Right atrium auricular region (tissue), 2 donors: ENCODE data around the gene ZNF850. TPM values are rescaled to one million over a fixed set of nuclear protein-coding genes. Genes with fewer than 3 reads are reported as not detected.

ENCODE experiments used
- DNase-seq: peaks from one replicate; pipeline ENCODE4 v3.0.0-alpha.2; 2019; ENCODE audit warnings: low spot score
- H3K27ac ChIP-seq, 2 donors: fragments of 200-600 bp; sonication (generic); 1 replicate in 1 of 2; 2 replicates in 1 of 2; pipeline ENCODE4 v1.5.1; 2016 to 2019
- H3K27me3 ChIP-seq, 2 donors: fragments of 200-600 bp; sonication (generic); one replicate each; pipeline versions ENCODE4 v1.5.1 to v1.6.0; 2017 to 2019
- H3K36me3 ChIP-seq: fragments of 200-600 bp; sonication (generic); one replicate; pipeline ENCODE4 v1.5.1; 2016
- H3K4me1 ChIP-seq, 2 donors: fragments of 200-600 bp; sonication (generic); one replicate each; pipeline versions ENCODE4 v1.5.1 to v1.6.0; 2017 to 2019
- H3K4me3 ChIP-seq, 2 donors: fragments of 200-600 bp; sonication (generic); 1 replicate in 1 of 2; 2 replicates in 1 of 2; pipeline ENCODE4 v1.5.1; 2017 to 2019; ENCODE audit warnings: mild to moderate bottlenecking in 1 of 2, moderate library complexity in 1 of 2
- H3K9me3 ChIP-seq, 2 donors: fragments of 200-600 bp; sonication (generic); one replicate each; pipeline ENCODE4 v1.5.1; 2019
- CTCF ChIP-seq, 2 donors: fragments of 200-600 bp; sonication (generic); IDR thresholded peaks; one replicate each; pipeline ENCODE4 v1.5.1; 2019; ENCODE audit warnings: antibody characterized with exemption in 2 of 2
- total RNA-seq, 2 donors: library from RNA; depleted of rRNA; stranded (reverse); fragments of >200 nt; gene quantifications; one replicate each; pipeline ENCODE4 v1.1.0, GENCODE V29; 2016

ZNF850 gene
- total RNA-seq, 2 donors from 2014 or later: 4.9 to 5.2 TPM

- H3K4me1 ChIP-seq: peaks cover 0 to 10% of the 10 kb centered on the region in 2 donors
- no peaks in the 10 kb centered on the region for H3K27me3 ChIP-seq
- no peak overlapping the region for H3K4me3 ChIP-seq
- no peak overlapping the region for H3K27ac ChIP-seq
- no peaks in the 10 kb centered on the region for H3K36me3 ChIP-seq
- DNase-seq: no peak
- no peak for TF ChIP-seq CTCF (IDR thresholded peaks at IDR 0.05)
- peaks cover 0 to 50% of the 10 kb centered on the region in 2 donors for H3K9me3 ChIP-seq
Measured at GRCh38 chr19:36672368-36672767, 100.2 kb downstream of the ZNF850 start.

GRCh38 chr19:36668646-36669045 is 104.0 kb downstream of the ZNF850 start:
- DNase-seq: no peak
- no peak for TF ChIP-seq CTCF (IDR thresholded peaks at IDR 0.05)
- peaks cover 0 to 38% of the 10 kb centered on the region in 2 donors for H3K9me3 ChIP-seq
- H3K27ac ChIP-seq: no peak overlapping the region
- peaks cover 14% of the 10 kb centered on the region for H3K36me3 ChIP-seq
- H3K4me3 ChIP-seq: no peak overlapping the region
- H3K4me1 ChIP-seq: peaks cover 0 to 18% of the 10 kb centered on the region in 2 donors
- H3K27me3 ChIP-seq: no peaks in the 10 kb centered on the region

- peaks cover 0 to 18% of the 10 kb centered on the region in 2 donors for H3K4me1 ChIP-seq
- H3K36me3 ChIP-seq: peaks cover 21% of the 10 kb centered on the region
- DNase-seq: no peak
- no peak overlapping the region for H3K27ac ChIP-seq
- peak overlapping the region; percentile 84 for H3K4me3 ChIP-seq
- peaks cover 0 to 25% of the 10 kb centered on the region in 2 donors for H3K9me3 ChIP-seq
- no peak for TF ChIP-seq CTCF (IDR thresholded peaks at IDR 0.05)
- H3K27me3 ChIP-seq: no peaks in the 10 kb centered on the region
Measured at GRCh38 chr19:36665832-36666231, 106.8 kb downstream of the ZNF850 start.

Other genes with a start within 250 kb of the ZNF850 start
- 1 to 10 TPM; 5.2 to 9.6 TPM for gene ZNF260, start 244.5 kb downstream of the ZNF850 start, total RNA-seq
- 10 to 100 TPM; 10.8 to 11.5 TPM for gene ZNF529, start 199.5 kb downstream of the ZNF850 start, total RNA-seq
- gene ZNF382, start 167.5 kb downstream of the ZNF850 start, total RNA-seq: 10 to 100 TPM in 1 of 2 donors, 1 to 10 TPM in 1; 9.8 to 11.9 TPM
- 1 to 10 TPM; 6.2 to 6.4 TPM for gene ZNF461, start 106.0 kb downstream of the ZNF850 start, total RNA-seq
- 1 to 10 TPM; 4.0 to 5.6 TPM for gene ZNF567, start 85.2 kb downstream of the ZNF850 start, total RNA-seq
- gene ZNF790, start 65.6 kb upstream of the ZNF850 start, total RNA-seq: 1 to 10 TPM; 4.4 to 6.0 TPM
- under 1 TPM; 0.85 to 0.98 TPM for gene ZNF345, start 78.1 kb upstream of the ZNF850 start, total RNA-seq
- gene ZNF829, start 143.5 kb upstream of the ZNF850 start, total RNA-seq: 1 to 10 TPM; 2.2 to 2.4 TPM
- gene ZNF568, start 143.5 kb upstream of the ZNF850 start, total RNA-seq: 1 to 10 TPM; 6.2 to 6.8 TPM